Fibroblast of lung (primary cell): ENCODE data around the gene CD101.

ENCODE experiments used
- EZH2 ChIP-seq: IDR thresholded peaks from 2 replicates; pipeline ENCODE4 v1.5.1; 2012; ENCODE audit warnings: low read length, control low read depth, mild to moderate bottlenecking; ENCODE audit errors: missing control alignments
- TF ChIP-seq, protein P1 (sequence below), 2 donors: IDR thresholded peaks in 1 of 2; conservative IDR thresholded peaks in 1 of 2; 1 replicate in 1 of 2; 2 replicates in 1 of 2; pipeline ENCODE4 v1.5.1; 2011 to 2012; ENCODE audit warnings: low read length in 2 of 2, control low read depth in 1 of 2, inconsistent platforms in 1 of 2, low read depth in 1 of 2, mild to moderate bottlenecking in 1 of 2

DNA sequence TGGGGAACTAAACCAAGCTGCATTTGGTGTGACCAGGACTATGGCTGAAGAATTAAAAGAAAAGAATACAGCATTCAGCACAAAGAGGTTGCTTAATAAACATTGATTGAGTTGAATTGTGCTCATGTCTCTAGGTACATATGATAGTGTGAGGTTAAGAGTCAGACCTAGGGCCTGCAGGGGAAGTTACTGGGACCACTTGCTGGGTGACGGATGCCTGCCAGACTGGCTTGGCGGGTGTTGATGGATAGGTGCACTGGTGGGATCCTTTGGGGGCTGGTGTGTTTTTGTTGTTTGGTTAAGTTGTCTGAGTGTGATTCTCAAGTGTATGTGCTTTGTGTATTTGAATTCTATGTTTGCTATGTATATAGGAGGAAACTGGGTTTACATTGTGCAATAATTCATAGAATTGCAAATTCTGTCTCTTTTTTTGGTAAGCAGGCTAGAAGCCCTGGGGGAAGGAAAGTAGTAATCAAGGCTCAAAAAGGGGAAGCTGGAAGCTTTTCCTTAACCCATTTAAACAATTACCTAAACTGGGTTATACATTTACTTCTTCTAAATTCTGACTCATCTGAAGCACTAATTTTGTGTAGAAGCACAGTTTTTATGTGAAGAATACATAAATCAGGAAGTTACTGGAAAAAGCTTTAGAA, 1.8 kb downstream of the CD101 start:
- TF ChIP-seq, protein P1, sequence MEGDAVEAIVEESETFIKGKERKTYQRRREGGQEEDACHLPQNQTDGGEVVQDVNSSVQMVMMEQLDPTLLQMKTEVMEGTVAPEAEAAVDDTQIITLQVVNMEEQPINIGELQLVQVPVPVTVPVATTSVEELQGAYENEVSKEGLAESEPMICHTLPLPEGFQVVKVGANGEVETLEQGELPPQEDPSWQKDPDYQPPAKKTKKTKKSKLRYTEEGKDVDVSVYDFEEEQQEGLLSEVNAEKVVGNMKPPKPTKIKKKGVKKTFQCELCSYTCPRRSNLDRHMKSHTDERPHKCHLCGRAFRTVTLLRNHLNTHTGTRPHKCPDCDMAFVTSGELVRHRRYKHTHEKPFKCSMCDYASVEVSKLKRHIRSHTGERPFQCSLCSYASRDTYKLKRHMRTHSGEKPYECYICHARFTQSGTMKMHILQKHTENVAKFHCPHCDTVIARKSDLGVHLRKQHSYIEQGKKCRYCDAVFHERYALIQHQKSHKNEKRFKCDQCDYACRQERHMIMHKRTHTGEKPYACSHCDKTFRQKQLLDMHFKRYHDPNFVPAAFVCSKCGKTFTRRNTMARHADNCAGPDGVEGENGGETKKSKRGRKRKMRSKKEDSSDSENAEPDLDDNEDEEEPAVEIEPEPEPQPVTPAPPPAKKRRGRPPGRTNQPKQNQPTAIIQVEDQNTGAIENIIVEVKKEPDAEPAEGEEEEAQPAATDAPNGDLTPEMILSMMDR (conservative IDR thresholded peaks at IDR 0.05 in 1 of 2, IDR thresholded peaks at IDR 0.05 in 1 of 2; ENCODE audit: low read depth in 1 of 2, low read length in 2 of 2), result no peak
- TF ChIP-seq EZH2, result no peak
